Nucleus accumbens (tissue), 56 donors: ENCODE results near the gene ANKRD60.

Source experiments
- DNase-seq, 56 donors: peaks; one replicate each; lab custom pipeline; 2025; lab: John Stamatoyannopoulos, UW

The ANKRD60 gene

DNA sequence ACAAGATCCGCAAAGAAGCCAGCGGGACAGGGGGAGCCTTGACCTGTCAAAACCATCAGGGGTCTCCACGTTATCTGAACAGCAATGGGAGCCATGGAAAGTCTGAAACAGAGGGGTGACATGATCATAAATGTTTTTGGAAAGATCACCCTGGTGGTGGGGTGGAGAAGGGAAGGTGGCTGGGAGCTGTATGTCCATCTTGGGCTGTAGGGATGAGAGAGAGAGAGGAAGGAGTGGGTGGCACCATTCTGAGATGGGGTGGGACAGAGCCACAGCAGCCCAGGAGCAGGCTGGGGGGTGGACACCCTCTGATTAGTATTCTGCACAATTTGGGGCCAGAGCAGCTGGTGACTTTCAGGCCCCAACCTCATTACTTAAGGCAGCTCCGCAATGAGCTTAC, 30.1 kb downstream of the ANKRD60 start:
- DNase-seq, result no peak

DNA sequence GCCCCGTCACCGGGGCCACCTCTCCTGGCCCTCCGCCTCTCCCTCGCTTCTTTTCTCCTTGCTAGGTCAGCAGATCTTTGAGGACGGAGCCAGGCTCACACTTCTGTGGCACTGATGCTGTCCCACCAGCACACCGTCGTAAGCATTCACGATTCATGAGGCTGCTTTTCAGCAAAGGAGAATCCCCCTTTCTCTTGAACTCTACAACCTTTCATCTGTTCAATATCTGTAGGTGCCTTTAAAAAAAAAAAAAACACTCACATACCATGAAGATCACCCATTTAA, 31.3 kb downstream of the ANKRD60 start:
- DNase-seq, result no peak

DNA sequence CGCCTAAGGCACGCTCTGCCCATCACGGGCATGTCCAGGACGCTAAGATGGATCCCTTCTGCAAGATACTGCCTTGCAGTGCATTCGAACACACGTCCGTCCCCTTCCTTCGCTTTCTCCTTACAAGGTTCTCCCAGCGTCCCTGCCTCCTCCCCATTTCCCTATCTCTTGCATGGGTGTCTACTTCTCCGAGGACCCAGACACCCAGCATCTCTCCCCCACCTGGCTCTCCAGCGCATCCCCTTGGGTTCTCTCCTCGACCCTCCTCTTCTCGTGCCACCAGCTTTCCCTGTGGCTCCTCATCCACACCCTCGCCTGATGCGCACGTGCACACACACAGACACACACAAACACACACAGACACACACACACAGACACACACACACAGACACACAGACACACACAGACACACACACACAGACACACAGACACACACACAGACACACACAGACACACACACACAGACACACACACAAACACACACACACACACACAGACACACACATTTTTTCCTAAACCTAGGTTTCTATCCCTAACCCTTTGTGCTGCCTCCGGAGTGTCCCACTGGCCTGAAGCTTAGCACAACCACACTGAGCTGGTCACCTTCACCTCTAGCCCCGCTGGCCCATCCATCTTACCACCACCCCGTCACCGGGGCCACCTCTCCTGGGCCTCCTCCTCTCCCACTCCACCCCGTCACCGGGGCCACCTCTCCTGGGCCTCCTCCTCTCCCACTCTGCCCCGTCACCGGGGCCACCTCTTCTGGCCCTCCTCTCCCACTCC, 31.9 kb downstream of the ANKRD60 start:
- DNase-seq, result no peak

DNA sequence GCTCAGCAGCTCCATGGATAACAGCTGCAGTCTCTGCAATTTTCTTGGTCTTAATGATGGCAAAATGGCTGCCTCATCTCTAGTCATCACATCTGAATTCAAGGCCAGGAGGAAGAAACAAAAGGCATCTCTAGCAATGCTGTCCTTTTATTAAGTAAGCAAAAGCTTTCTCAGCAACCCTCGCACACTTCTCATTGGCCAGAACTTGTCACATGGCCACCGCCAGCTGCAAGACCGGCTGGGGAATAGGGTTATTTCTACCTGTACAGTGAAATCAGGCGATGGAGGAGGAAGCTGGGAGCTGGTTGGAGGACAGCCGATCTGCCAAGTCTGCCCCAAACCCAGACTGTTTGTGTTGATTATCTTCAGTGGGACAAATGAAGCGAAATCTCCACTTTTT, 33.4 kb downstream of the ANKRD60 start:
- DNase-seq, result no peak

DNA sequence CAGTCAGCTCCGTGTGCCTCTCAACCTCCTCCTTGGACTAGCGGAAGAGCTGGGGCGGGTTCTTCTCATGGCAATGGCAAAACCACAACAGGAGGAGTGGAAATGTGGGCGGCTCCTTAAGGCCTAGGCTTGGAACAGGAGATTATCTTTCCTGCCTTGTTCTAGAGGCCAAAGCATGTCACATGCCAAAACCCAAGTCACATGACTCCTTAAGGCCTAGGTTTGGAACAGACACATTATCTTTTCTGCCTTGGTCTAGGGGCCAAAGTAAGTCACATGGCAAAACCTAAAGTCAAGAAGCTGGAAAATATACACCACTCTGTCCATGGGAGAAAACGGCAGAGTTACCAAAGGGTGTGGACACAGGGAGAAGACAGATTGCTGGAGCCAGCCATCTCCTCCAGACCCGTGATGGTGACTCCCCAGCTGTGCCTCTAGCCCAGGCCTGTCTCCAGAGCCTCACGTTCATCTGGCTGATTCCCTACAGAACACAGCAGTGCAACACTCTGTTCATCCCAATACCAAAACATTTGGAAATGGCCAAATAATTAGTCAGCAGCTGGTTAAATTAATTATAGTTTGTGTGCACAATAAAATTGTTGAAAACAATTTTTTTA, 34.2 kb downstream of the ANKRD60 start:
- no peak for DNase-seq

DNA sequence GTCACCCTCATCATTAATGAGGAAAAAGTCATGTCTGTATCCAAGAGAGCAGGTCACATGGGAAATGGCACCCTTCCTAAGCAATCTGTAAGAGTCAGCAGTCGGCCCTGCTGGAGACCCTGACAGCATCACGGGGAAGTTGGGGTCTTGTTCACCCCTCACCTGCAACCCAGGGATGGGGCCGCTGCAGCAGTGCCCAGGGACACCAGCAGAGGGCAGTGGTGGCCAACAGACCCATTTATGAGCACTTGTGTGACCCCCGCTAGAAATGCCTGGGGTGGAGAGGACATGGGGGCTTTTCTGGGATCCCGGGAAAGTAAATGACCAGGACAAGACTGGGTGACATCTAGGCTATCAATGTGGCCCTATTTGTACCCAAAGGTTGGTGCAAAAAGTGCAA, 35.9 kb downstream of the ANKRD60 start:
- DNase-seq, result no peak

DNA sequence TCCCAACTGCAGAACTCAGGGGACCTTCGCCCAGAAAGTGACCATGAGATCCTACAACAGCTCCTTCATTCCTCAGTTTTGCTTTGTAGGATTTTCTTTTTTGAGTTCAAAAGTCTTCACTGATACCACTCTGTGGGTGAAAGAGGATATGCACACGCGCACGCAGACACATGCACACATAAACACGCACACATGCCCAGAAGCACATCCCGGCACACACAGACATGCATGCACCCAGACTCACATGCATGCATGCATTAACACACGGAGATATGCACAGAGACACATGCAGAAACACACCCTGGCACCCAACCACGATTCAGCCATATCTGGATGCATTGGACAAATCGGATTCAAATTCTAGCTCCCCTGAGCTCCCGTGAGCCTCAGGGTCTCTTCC, 36.4 kb downstream of the ANKRD60 start:
- DNase-seq, result no peak

DNA sequence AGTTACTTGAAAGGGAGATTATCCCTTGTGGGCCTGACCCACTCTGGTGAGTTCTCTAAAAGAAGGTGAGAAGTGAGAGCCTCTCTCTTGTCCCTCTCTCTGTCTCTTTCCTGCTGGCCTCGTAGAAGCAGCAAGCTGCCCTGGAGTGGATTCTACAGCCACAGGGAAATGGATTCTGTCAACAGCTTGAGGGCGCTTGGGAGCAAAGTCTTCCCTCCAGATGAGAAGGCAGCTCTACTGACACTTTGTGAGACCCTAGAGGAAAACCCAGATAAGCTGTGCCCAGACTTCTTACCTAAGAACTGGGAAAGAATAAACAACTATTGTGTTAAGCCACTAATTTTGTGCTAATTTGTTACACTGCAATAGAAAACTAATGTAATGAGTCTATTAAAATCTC, 39.9 kb downstream of the ANKRD60 start:
- no peak for DNase-seq

DNA sequence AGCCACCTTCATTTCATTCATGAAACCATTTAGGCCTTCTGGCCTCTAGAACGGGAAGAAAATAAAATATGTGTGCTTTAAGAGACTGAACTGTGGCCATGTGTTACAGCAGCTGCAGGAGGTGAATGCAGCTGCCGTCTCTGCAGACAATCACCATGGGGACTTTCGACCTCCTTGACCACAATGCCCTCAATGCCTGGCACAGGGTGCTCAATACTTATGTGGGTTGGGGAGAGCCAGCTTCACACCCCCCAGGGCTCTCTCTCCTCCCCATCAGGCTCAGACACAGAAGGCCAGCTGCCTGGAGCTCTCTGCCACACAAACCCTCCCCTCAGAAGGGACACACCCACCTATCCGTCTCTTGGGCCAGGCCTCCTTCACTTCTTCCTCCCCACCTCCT, 43.5 kb downstream of the ANKRD60 start:
- no peak for DNase-seq

DNA sequence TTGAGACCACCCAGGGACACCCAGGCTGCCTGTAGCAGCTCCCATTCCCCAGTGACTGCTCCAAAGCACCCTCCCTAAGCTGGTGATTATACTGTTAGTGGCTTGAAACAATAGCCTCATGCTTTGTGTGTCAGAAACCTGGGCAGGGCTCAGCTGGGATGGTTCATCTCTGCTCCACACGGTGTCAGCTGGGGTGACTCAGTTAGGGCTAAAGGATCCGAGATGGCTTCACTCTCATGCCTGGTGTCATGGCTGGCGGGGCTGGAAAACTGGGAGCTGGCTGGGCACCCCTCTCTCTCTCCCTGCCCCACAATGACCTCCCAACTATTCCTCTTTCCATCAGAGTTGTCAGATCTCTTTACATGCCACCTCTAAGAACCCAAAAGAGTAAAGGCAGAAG, 44.4 kb downstream of the ANKRD60 start:
- no peak for DNase-seq

DNA sequence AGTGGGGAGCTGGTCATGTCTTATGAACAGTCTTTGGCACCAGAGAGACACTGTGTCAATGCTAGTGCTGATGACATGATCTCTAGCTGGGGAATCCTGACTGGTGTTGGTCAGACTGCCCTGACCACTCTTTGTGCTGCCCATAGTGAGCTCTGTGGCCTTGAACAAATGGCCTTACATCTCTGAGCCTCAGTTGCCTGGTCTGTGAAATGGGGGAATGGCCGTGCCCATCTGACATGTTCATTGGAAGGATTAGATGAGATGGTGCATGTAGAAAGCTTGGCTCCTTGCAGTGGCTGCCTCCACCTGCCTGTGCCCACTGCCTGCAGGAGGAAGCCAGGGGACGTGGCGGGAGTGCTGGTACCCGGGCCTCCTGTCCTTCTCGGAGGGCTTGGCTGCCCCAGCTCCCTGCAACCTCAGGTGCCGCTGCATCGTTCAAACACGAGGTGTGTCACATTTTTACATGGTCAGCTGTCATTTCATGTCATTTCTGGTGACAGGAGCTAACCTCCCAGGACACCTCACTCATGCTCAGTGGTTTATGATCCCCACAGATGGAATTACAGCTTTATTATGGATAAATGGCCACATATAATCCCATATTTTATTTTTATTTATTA, 45.8 kb downstream of the ANKRD60 start:
- no peak for DNase-seq

DNA sequence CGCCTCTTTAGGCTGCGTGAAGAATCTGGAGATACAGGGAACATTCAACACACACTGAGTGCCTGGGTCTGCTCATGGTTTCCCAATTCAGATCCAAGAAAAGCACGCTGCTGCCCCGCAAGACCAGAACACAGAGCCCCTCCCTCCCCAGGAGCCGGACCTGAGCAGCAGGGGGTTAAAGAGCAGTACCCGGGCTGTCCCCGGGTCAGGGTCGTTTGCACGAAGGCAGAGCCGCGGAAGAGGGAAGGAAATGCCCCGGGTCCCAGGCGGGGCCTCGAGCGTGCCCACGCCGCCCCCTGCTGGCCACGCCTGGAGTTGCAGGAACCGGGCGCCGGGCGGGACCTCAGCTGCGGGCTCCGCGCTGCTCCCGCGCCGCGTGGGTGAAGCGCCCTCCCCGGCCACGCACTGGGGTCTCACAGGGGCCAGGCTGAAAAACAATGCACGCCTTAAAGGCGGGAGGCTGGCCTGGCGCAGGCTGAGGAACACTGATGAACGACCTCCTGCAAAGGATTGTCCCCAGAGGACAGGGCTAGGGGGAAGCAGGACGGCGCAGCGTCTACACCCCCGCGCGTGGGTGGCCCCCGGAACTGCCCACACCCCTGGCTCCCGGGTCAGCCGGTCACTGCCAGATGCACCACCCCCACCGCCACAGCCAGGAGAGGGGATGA, 48.9 kb downstream of the ANKRD60 start:
- peak in 46 of 56 donors; percentile 4 to 74 (median 36) for DNase-seq

DNA sequence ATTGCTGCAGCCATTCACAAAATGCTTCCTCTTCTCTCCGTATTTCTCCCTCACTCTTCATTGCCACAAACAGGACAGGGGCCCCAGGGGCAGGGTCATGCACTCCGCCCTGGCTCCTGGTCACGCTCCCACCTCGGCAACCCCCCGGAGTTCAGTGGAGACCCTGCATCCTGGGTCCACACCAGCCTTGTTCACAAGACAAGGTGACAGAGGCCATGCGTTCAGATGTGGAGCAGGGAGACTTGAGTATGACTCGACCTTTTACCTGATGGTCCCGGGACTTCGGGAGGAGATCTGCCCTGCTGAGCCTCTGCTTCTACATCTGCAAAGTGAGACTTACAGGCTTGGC, 49.4 kb downstream of the ANKRD60 start:
- DNase-seq, result no peak

DNA sequence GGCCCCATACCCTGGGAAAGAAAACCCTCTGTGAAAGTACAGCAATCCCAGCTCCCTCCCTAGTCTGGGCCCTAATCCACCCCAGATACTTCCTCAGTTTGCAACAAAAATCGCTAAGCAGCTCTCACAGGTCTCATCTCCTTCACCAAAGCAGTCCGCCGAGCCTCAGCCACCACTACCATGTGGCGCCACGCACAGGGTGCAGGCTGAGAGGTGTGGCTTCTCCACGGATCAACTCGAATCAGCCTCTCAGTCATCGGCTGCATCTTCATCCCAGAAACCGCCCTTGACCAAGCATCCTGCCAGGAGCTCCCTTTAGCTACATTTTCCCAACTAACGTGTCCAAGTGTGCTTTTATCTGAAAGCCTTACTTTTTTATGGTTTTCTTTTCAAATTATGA, 50.7 kb downstream of the ANKRD60 start:
- DNase-seq, result no peak

DNA sequence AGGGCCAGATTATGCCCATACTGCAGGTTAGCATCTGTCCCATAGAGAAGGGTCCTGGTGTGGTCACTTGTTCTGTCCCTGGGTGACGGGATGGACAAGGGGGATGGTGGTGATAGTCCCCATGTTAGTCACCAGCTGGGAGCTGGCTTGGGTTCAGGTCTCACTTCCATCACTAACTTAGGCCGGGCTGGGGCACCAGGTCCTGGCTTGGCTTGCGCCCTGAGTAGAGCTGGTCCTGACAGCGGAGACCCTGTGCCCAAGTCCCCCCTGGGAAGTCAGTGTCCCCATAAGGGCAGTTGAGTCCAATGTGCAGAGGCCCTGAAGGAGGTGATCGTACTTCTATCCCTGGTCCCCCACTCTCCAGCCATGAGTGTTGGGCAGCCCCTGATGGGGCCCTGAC, 52.6 kb downstream of the ANKRD60 start:
- DNase-seq, result no peak

DNA sequence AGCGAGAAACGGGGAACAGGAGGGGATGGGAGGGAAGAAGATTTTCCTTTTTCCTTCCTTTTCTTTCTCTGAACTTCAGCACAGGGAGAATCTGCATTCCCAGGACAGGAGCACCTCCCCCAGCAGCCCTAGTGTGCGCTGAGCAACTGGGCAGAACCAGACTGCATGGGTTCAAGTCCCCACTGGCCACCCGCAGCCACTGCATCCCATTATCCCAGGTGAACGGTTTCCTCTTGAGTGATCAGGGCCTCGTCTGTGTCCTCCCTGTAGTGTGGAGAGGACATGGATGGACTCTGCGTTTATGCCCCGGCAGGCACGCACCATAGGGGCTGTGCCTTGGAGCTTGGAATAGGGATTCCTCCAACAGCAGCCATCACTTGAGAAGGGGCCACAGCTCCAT, 53.0 kb downstream of the ANKRD60 start:
- DNase-seq, result no peak

DNA sequence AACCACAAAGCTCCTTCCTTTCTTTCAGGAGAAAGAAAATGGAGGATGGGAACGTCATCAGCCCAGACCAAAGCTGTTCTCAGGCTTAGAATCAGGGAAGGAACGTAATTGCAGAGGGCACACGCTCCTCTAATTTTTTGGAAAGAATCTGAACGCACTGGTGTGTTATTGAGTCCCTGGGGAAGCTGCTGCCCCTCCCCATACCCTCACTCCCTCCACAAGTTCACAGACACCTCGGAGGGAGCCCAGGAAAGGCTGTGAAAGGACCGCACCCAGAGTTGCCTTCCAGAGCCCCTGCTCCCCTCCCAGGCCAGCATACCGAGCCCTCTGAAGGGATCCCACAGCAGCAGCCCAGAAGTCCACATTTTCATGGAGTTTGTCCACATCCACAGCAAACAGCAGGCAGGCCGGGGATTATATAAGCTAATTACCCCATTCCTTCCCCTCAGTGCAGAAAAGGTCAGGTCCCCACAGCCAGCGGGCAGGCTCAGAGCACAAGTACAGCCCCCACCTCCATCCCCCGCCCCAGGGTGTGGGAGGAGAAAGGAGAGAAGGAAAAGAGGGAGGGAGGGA, 53.7 kb downstream of the ANKRD60 start:
- DNase-seq, result no peak

DNA sequence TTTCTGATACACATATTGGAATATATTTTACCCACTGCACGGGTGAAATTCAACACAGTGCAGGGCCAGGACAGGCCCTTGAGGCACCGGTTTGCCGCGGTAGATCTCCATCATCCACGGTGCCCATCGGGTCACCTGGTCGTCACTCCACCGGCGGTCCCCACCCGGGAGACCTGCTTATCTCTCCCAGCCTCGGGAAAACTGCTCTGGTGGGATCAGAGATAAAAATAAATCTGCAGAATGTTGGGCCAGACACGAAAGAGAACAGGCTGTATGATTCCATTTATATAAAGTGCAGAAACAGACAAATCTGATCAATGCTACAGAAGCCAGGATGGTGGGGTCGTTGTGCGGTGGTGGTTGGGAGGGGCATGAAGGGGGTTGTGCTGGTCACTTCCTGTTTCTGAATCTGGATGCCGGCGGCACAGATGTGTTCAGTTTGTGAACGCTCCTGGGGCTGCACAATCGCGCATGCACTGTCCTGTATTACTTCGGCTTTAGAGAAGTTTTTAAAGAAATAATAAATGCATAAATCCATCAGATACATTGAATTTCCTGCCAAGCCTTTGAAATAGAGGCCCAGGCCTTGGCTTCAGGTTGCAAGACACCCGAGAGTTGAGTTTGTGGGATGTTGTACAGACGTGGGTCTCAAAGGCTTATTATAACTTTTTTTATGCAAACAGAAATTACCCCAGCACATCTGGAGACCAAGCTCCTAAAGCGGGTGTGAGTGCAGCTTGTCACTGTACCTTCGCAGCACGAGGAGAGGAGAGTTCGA, 54.3 kb downstream of the ANKRD60 start:
- DNase-seq, result no peak

DNA sequence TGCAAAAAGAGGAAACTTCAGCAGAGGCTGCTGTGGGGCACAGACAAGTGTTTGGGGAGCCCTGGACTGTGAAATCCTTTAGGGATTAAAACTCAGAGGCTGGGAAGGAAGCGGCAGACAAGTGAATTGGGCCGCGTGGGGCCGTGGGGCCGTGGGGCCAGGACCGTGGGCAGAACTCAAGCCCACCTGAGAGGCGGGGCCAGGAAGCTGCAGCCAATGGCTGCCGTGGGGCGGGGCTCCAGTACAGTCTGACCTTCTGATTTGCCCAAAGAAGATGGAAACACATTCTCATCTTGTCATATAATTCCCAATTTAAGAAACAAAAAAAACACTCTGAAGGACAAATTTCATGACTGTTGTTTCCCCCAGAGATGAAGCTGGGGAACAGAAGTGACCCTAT, 55.4 kb downstream of the ANKRD60 start:
- DNase-seq, result peak in 1 of 56 donors; percentile 6

DNA sequence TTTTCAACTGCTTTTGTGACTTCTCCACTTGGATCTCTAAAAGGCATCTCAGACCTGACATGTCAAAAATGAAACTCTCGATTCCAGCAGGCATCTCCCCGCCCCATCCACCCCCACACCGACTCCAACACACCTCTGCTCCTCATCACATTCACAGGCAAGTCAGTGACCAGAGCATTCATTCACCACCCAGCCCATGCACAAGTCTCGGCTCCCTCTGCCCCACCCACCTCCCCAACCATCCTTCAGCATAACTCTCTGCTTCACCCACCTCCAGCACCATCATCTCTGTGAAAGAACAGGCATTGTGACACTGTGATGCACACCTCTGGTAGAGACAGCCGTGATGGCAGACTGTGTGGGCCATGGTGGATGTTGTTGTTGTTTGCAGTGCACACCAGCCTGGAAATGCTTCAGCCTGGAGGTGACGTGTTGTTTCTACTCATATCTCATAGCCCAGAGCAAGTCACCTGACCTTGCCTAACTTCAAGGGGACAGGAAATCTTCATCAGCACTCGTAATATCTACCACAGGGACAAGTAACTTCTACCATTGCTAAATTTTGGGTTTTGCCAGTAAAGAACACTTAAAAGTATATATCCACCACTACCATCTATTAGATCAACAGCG, 56.5 kb downstream of the ANKRD60 start:
- peak in 8 of 56 donors; percentile 8 to 61 (median 11) for DNase-seq
